HG03575 (cell line): ENCODE results near the gene PTCD3.

Experiments used
- ATAC-seq: cut with Tn5 transposase; IDR thresholded peaks from one replicate; pipeline ENCODE4 v1.9.1; 2021; ENCODE audit not compliant: unreplicated experiment, insufficient number of reproducible peaks, low FRiP score; ENCODE audit errors: extremely low read depth

The PTCD3 gene

DNA sequence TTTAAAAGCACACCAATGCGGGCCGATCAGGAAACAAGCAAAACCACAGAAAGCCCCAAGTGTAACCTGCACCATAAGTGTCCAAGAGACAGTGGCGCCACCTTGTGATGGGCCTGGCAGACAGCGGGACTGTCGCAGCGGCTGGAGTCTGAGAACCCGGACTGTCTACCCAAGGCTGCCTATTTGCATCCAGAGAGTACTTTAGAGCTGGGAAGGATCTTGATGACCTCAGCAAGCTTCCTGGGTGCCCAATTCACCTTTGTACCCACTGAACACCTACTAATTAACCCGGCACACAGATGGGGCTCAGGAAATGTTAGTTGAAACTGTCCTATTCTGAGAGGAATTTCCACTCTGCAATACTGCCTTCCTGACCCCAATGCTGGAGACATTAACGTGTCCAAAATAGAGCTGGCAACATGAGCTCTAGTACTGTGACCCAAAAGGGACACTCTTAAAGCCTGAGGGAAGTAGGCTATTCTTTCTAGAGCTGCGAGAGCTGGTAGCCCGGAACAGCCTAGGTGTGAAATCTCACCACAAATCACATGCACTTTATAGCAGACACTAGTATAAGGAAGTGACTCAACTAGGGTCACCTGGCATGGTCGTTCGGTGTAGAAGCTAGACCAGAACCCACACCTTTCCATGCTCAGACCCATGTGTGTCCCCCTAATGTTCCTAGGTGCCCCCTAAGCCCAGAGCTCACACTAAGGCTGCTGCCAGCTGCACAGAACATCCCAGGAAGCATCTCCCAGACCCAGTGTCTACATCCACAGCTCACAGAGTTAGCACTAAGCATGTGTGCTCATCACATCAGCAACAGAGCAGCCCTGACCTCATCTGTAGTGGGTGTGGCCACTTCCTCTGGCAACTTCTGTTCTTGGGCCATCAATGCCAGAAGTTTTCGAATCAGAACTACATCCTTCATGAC lies 25.8 kb upstream of the PTCD3 start:
- ATAC-seq: peak; percentile 47

DNA sequence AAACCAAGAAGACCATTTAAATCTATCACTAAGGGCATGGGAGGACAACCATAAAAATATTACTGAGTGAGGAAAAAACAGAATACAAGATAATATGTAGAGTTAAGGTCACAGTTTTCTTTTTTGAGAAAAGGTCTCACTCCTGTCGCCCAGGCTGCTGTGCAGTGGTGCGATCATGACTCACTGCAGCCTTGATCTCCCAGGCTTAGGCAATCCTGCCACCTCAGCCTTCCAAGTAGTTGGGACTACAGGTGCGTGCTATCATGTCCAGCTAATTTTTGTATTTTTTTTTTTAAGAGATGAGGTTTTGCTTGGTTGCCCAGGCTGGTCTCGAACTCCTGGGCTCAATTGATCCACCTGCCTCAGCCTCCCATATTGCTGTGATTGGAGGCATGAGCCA lies 24.3 kb upstream of the PTCD3 start:
- no peak for ATAC-seq

DNA sequence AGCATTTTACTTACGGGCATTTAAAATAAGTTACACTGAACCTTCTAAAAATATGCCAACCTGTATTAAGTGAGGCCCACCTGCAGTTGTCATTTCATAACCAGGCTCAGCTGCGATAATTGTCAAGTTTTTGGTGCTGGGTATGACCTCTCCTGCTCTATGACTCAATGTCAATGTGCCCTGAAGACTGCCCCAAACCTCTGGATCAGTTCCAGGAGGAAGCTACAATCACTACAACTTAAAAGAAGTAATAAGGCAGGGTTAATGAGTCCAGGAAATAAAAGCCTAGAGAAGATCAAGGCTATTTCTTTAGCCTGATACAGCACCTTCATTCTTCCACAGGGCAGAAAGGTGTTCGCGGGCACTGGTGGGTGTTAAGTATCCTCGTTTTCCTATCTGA lies 23.3 kb upstream of the PTCD3 start:
- no peak for ATAC-seq

DNA sequence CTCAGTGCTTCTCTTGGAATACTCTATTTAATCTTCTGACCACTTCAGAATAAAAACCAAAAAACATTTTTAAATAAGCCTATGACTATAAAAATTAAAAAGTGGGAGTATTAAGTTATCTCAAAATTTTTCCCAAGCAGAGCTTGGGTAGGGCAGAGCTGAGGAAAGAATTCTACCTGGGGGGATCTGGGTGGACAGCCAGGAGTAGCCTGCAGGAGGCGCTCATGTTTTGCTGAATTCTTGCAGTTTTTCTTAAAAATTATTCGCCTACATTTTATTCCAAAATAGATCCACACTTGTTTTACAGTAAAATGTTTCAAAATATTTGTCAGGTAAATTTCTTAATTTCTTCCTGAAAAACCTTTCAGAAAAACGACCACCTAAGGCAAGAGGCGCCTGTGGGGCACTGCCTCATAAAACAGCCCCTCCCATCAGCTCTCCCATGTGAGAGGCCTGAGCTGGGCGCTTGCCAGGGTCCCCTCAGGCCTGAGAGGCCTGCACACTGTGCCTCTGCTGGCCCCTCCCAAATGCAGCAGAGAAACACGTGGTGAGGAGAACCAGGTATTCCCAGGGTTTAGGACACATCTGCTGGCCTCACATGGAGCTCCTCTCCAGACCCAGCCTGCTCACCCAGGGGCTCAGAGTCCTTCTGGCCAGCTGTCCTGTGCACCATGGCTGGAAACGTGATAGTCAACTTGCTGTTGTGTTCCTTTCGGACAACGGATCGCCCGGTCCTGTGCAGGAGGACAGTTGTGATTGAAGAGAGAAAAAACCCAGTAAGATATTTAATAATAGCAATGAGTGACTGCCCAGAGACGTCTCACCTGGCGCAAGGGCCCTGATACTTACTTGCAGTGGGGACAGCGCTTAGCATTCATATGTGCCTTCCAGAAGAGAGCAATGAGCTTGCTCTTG lies 17.8 kb upstream of the PTCD3 start:
- no peak for ATAC-seq

DNA sequence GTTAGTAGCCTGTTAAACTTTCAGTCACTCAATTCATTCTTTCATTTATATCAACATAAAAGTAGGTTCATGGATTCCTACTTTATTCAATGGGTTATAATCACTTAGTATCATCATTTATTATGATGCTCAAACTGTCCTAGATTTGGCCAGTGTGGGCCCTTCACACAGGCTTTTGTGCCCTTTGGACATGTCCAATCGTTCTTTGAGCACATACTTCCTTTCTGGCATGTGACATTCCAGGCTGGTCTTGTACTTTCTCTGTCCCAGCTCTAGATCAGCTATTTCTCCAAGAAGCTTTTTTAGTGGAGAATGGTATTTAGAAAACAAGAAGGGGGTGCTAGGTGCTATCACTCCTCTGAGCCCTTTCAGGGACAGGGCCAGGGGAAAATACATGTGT lies 11.8 kb upstream of the PTCD3 start:
- ATAC-seq: no peak

DNA sequence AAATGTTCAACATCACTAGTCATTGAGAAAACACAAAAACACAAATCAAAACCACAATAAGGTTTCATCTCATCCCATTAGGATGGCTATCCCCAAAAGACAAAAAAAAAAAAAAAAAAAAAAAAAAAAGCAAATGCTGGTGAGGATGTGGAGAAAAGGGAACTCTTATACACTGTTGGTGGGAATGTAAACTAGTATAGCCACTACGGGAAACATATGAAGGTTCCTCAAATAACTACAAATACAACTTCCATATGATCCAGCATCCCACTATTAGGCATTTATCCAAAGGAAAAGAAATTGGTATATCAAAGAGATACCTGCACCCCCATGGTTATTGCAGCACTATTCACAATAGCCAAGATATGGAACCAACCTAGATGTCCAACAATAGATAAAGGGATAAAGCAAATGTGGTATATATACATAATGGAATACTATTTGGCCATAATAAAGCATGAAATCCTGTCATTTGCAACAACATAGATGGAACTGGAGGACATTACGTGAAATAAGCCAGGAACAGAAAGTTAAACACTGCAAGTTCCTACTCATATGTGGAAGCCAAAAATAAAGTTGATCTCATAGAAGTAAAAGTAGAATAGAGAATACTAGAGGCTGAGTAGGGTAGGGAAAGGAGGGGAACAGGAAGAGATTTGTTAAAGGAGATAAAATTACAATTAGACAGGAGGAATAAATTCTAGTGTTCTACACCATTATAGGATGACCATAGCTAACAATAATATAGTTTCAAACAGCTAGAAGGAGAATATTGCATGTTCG lies 8.7 kb upstream of the PTCD3 start:
- no peak for ATAC-seq

DNA sequence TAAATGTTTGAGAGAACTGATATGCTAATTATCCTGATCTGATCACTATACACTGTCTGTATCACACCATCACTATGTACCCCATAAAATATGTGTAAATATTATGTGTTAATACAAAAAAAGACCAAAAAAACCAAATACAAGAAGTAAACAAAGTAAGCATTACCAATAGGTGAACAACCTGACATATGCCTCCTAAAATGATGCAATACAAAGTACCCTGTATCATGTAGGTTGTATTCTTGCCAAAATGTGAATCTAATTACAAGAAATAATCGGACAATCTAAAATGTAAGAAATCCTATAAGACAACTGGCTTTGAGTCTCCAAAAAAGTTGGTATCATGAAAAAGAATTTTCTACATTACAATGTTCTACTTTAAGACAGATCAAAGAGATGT lies 8.1 kb upstream of the PTCD3 start:
- ATAC-seq: no peak

DNA sequence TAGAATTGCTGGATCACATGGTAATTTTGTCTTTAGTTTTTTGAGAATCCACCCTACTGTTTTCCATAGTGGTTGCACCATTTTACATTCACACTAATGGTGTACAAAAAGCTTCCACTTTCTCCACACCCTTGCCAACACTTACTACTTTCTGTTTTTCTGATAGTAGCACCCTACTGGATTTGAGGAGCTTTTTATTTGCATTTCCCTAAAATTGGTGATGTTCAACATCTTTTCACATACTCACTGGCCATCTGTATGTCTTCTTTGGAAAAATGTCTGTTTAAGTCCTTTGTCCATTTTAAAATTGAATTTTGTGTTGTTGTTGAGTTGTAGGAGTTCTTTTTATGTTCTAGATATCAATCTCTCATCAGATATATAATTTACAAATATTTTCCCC lies 3.9 kb upstream of the PTCD3 start:
- no peak for ATAC-seq

DNA sequence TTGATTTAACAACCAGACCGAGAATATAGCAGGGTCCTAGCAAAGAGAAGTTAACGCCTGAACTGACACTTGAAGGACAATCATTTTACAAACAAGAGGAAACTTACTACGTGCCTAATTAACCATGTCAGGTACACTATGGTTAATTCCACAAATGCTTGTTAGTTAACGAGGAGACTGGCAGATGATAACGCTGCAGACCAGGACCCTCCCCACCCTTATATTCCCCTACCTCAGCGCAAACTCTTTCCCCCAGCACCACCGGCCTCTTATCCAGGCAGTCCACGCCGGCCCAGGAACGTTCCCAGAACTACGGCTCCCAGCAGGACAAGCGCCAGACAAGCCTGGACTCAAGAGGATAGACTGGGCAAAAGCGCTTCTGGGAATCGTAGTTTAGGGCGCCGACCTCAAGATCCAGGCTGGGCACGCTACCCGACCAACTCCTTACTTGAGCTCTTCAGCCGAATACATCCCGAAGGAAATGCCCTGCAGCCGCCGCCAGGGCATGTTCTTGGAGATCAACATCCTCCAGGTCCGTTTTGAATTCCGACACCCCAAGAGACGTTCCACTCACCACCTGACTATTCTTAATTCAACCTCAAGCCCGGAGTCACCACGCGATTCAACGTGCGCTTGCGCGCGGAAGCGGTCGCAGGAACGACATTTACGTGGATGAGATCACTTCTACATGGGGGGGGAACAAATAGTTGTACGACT lies 625 bp upstream of the PTCD3 start, which contains the start of gene POLR1A:
TSS of gene POLR1A (minus strand) at position 635 of the 717 bp plus-strand sequence. CDS start at position 525, 110 bp downstream.
- ATAC-seq: peak; percentile 31

DNA sequence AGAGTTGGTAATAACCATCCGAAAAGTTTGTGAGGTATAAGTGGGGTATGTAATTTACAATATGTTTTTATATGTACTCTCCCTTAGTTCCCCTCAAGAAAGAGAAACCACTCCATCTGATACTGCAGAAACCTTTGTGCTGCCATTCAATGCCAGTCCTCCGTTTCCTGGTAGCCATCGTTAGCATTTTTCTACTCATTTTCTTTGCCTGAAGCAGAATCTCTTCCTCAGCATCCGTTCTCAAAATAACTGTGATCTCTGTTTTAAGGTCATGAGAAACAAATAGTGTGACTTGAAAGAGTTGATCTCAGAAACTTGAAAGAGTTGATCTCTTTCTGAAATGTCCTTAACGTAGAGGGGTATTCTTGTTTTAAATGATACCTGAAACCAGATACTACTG lies 996 bp downstream of the PTCD3 start:
- no peak for ATAC-seq

DNA sequence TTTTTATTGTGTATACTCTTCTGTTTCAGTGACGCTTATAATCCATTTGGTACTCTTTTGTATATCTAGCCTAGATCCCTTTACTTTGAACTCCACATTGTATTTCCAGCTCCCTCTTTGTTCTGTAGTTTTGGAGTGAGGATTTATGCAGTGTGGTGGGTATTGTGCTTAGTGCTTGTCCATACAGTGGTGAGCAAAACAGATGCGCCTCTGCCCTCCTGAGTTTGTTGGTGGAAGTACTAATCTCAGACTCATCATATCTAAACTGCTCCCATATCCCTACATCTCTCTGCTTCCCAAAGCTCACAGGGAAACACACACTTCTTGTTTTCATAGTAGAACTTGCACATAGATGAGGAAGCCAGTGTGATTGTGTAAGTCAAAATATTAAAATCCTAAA lies 12.1 kb downstream of the PTCD3 start:
- ATAC-seq: no peak

DNA sequence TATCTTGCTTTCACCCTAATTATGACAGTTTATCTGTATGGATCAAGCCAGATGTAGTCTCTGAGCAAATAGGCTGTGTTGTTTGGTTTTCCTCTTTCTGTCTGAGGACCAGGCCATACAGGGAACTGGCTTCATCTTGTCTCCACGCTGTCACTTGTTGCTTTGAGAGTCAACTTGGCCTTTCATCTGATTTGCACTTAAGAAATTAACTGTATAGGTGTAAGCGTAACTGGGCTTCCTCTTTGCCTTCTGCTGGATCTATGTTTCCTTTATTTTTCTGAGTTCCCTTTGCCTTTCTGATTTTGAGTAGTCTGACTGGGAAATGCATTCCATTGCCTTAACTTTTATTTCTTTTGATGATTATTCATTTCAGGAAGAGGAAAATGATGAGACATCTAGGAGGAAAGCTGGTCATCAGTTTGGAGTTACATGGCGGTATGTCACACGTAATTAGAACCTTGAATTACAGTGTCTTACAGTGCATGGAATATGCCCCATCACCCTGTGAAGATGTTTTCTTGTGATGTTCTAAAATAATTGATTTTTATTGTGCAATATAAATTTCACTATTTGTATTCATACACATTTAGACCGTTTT lies 17.4 kb downstream of the PTCD3 start:
- no peak for ATAC-seq

DNA sequence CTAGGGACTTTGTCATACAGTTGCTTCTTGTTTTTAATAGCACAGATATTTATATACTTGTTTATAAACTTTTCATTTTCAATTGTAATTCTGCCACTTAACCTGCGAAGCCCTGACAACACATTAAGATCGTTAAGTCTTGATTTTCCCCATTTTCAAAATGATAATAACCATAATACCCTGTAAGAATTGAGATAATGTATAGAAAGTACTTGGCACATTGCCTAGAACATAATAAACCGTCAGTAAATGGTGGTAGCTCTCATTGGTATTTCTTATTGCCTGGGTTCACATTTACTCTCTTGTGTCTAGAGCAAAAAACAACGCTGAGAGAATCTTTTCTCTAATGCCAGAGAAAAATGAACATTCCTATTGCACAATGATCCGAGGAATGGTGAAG lies 18.6 kb downstream of the PTCD3 start:
- ATAC-seq: no peak

DNA sequence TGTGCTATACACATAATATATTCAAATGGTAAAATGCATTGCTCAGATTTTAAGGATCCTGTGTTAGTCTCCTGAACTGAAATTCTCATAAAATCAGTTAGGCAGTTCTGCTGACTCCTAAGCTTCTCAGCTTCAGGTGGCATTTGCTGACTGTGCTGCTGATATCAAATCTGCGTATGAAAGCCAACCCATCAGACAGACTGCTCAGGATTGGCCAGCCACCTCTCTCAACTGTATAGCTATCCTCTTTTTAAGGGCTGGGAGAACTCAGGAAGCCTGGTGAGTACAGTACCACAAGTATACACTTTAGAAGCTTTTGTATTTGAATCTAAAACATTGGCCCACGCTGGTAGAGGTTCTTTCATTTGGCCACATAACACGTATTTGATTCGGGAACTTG lies 28.7 kb downstream of the PTCD3 start:
- ATAC-seq: no peak

DNA sequence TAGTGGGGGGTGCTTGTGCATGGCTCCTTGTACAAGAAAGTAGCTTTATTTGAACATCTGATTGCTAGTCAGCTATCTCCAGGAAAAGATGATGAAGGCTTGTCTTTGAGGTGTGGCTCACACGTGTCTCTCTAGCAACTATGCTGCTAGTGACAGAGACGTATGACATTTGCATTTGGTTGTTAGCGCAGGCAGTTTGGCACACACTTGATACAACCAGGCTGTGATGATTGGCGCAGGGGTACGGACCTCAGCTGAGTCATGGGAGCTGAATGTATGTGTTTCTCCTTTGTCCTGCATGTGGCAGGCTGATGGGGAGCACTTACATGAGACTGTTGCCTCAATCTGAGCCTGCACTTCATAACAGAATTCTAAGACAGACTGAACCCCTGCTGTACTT lies 29.6 kb downstream of the PTCD3 start:
- no peak for ATAC-seq

DNA sequence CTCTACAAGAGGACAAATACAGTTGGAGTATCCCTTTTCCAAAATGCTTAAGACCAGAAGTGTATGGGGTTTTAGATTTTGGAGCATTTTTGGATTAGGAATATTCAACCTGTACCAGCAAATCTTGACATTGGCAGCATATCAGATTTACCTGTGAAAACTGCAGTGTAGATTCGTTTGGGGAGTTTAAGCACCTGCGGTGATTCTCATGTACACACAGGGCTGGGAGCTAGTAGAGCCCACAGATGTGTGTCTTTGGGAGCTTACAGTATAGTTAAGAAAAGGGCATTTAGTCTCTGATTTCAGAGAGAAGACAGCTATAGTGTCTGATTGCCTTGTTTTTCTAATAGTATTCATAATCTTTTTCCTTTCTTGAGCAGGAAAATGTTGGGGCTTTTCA lies 30.1 kb downstream of the PTCD3 start:
- no peak for ATAC-seq

DNA sequence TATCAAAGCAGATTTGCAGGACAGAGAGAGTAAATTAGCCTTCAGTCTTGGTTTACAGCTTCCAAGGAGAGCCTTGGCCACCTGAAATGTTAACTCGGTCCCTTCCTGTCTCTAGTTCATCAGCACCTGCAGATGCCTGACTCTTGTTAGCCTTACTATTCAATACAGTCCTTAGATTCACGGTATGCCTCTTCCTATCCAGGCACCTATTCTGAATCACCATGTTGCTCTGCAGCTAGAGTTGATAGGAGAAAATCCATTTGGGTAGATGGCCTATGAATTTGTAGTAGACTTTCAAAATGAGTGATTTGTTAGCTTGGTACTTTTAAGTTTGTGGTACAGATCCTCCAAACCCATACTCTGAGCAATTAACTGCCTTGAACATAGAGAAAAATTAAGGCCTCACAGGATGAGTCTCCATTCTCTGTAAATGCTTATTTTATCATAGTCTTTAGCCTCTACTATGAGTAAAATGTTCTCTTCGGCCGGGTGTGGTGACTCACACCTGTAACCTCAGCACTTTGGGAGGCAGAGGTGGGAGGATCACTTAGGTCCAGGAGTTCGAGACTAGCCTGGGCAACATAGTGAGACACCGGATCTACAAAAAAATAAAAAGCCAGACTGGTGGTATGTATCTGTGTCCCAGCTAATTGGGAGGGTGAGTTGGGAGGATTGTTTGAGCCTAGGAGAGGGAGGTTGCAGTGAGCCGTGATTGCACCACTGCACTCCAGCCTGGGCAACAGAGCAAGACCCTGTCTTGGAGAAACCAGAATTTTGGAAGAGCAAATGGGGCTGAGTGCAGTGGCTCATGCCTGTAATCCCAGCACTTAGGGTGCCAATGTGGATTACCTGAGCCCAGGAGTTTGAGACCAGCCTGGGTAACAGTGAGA lies 32.9 kb downstream of the PTCD3 start:
- no peak for ATAC-seq
